ENCODE results near the gene SDCCAG8. TPM values are rescaled to one million over a fixed set of nuclear protein-coding genes. Genes with fewer than 3 reads are reported as not detected.

Gene SDCCAG8
- total RNA-seq, 1 donor, result 41.0 TPM

GRCh38 chr1:243396424-243396823 lies 140.6 kb downstream of the SDCCAG8 start:
- TF ChIP-seq, protein P1, sequence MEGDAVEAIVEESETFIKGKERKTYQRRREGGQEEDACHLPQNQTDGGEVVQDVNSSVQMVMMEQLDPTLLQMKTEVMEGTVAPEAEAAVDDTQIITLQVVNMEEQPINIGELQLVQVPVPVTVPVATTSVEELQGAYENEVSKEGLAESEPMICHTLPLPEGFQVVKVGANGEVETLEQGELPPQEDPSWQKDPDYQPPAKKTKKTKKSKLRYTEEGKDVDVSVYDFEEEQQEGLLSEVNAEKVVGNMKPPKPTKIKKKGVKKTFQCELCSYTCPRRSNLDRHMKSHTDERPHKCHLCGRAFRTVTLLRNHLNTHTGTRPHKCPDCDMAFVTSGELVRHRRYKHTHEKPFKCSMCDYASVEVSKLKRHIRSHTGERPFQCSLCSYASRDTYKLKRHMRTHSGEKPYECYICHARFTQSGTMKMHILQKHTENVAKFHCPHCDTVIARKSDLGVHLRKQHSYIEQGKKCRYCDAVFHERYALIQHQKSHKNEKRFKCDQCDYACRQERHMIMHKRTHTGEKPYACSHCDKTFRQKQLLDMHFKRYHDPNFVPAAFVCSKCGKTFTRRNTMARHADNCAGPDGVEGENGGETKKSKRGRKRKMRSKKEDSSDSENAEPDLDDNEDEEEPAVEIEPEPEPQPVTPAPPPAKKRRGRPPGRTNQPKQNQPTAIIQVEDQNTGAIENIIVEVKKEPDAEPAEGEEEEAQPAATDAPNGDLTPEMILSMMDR (IDR thresholded peaks at IDR 0.05; ENCODE audit: insufficient read depth, low read depth, low read length), result no peak
- no peak overlapping the region for H3K4me3 ChIP-seq (ENCODE audit: low read depth, low read length)
- no peak for DNase-seq (ENCODE audit: low read depth)

DNA sequence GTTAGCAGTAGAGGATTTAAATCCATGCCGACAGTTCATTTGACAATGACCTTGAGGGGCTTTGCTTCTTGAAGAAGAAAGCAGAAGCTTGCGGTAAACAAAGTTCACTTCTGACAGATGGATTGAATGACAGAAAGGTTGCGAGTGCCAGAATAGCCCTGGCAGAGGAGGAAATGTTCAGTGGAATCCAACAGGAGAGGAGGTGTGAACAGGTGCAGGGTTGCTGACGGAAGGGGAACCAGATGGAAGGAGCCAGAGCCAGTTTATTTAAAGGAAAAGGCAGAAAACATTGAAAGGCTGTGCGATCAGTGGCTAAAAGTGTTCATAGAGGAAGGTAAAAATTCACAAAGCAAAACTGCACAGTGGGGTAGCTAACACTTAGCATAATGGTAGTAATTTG lies 141.0 kb downstream of the SDCCAG8 start:
- DNase-seq (ENCODE audit: low read depth), result no peak
- TF ChIP-seq, protein P1 (IDR thresholded peaks at IDR 0.05; ENCODE audit: insufficient read depth, low read depth, low read length), result no peak
- no peak overlapping the region for H3K4me3 ChIP-seq (ENCODE audit: low read depth, low read length)

DNA sequence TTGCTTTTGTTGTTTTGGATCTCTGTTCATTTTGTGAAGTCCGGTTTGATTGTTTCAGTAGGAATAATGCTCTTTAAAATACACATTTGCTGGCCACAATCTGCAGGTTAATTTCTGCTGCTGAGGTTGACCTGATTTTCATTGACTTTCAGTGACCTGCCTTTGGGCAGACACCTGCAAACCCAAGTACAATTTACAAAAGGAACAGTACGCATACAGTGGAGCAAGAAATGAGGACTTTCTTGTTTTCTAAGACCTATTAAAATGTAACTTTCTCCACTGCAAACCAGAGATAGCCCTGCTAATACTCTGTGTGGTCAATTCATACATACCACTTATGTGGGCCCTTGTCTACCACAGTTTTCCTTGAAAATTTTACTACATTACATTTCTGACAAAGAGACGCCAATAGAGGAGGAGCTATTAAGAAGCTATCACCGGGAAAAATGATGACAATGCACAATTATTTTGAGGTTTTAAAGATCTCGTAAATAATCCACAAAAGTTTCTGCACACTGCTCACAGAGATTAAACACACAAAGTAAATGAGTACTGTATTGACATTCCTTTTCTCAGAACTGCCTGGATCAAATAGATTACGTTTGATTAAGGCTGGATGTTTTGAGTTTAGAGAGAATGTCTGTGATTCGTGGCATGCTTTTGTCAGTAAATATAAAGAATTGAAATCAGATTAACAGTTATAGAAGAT lies 141.9 kb downstream of the SDCCAG8 start:
- peak; percentile 19 for DNase-seq (ENCODE audit: low read depth)
- TF ChIP-seq, protein P1 (IDR thresholded peaks at IDR 0.05; ENCODE audit: insufficient read depth, low read depth, low read length), result no peak

DNA sequence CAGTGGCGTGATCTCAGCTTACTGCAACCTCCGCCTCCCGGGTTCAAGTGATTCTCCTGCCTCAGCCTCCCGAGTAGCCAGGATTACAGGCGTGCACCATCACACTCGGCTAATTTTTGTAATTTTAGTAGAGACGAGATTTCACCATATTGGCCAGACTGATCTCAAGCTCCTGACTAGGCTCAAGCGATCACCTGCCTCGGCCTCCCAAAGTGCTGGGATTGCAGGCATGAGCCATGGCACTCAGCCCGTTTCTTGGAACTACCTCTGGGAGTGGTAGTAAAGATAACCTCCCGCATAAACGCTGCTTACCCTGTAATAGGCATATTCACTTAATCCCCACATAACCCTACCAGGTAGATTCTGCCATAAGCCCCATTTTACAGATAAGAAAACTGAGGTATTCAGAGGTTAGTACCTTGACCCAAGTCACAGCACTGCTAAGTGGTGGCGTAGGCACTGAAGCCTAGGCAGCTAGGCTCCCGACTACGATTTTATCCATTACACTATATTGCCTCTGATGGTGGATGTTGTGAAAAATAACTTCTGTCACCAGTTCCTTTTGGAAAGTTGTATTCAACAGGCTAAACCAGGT lies 143.8 kb downstream of the SDCCAG8 start:
- TF ChIP-seq, protein P1 (IDR thresholded peaks at IDR 0.05; ENCODE audit: insufficient read depth, low read depth, low read length), result no peak
- no peak for DNase-seq (ENCODE audit: low read depth)
- no peak overlapping the region for H3K4me3 ChIP-seq (ENCODE audit: low read depth, low read length)

More for the DNA sequence above, 141.9 kb downstream of the SDCCAG8 start:
- H3K4me3 ChIP-seq (ENCODE audit: low read depth, low read length), result no peak overlapping the region

DNA sequence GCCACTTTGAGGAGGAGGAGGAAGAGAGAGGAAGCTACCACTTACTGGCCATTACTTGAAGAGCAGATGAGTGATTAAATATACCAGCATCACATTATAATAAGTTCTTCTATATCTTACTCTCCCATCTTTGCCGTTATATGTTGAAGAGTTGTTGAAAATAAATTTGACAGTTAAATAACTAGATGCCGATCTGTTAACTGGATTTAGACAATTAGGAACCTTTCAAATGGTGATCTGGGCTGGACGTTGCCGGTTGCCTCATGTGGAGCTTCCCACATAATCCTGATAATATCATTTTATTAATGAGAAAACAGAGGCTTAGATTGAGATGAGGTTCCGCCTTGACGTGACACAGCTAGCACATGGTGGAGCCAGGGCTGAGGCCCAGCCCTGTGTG lies 147.0 kb downstream of the SDCCAG8 start:
- DNase-seq (ENCODE audit: low read depth), result no peak
- TF ChIP-seq, protein P1 (IDR thresholded peaks at IDR 0.05; ENCODE audit: insufficient read depth, low read depth, low read length), result no peak
- H3K4me3 ChIP-seq (ENCODE audit: low read depth, low read length), result no peak overlapping the region

GRCh38 chr1:243406424-243406823 lies 150.6 kb downstream of the SDCCAG8 start:
- TF ChIP-seq, protein P1 (IDR thresholded peaks at IDR 0.05; ENCODE audit: insufficient read depth, low read depth, low read length), result no peak
- no peak overlapping the region for H3K4me3 ChIP-seq (ENCODE audit: low read depth, low read length)
- DNase-seq (ENCODE audit: low read depth), result no peak
